GM15510 (cell line): ENCODE data around the gene POLD4.

ENCODE experiments used
- POLR2A ChIP-seq: IDR thresholded peaks from 3 replicates; pipeline ENCODE4 v1.6.1; 2011; ENCODE audit warnings: borderline replicate concordance; ENCODE audit not compliant: insufficient read length; ENCODE audit errors: extremely low read depth

The POLD4 gene

GRCh38 chr11:67391304-67392182, 38.2 kb upstream of the POLD4 start, which contains the start of gene RAD9A:
Gene RAD9A (plus strand): TSS chr11:67391986. CDS start chr11:67392045, 59 bp downstream.
- peak; percentile 81 for TF ChIP-seq POLR2A

- no peak for TF ChIP-seq POLR2A
Observed at GRCh38 chr11:67390947-67391303, 37.6 kb upstream of the POLD4 start.

- TF ChIP-seq POLR2A, result no peak
Observed at GRCh38 chr11:67389477-67389876, 36.1 kb upstream of the POLD4 start.

GRCh38 chr11:67387518-67387917, 34.2 kb upstream of the POLD4 start:
- TF ChIP-seq POLR2A, result no peak

- TF ChIP-seq POLR2A, result no peak
Observed at GRCh38 chr11:67387069-67387468, 33.7 kb upstream of the POLD4 start.

- TF ChIP-seq POLR2A, result no peak
Observed at GRCh38 chr11:67384851-67385366, 31.6 kb upstream of the POLD4 start.

- no peak for TF ChIP-seq POLR2A
Observed at GRCh38 chr11:67382276-67383136, 29.2 kb upstream of the POLD4 start.

- TF ChIP-seq POLR2A, result peak; percentile 17
Observed at GRCh38 chr11:67381244-67381972, 28.1 kb upstream of the POLD4 start.

- no peak for TF ChIP-seq POLR2A
Observed at GRCh38 chr11:67379061-67380058, 26.0 kb upstream of the POLD4 start.

- no peak for TF ChIP-seq POLR2A
Observed at GRCh38 chr11:67378544-67378943, 25.2 kb upstream of the POLD4 start.

- TF ChIP-seq POLR2A, result no peak
Observed at GRCh38 chr11:67376873-67377808, 23.8 kb upstream of the POLD4 start.

- TF ChIP-seq POLR2A, result no peak
Observed at GRCh38 chr11:67376063-67376820, 22.9 kb upstream of the POLD4 start.
